GM21515 (cell line): ENCODE measurements around the gene LIAS.

Experiments
- ATAC-seq: cut with Tn5 transposase; IDR thresholded peaks from one replicate; pipeline ENCODE4 v1.9.1; 2021; ENCODE audit not compliant: unreplicated experiment

The LIAS gene

DNA sequence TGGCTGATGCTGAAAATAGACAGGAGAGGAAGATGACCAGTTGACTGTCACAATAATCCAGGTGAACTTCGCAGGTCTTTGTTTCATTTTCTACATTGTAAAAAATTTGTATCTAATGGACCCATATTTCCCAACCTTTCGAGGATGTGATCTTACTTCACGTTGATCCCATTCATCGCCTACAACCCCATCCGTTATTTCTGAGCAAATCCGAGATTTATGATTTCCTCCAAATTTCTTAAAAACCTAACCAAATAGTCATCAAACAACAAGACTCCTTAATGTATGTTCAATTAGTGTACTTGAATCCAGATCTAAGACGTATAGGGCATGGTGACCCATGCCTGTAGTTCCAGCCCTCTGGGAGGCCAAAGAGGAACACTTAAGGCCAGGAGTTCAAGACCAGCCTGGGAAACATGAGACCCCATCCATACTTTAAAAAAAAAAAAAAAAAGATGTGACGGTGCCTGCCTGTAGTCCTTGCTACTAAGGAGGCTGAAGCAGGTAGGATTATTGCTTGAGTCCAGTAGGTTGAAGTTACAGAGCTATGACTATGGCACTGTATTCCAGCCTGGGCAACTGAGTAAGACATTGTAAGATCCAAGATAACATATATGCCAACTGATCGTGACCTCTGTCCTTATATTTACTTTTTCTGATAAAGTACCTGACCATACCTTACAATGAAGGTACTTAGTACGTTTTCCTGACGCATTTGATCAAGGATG lies 5.8 kb upstream of the LIAS start:
- no peak for ATAC-seq

DNA sequence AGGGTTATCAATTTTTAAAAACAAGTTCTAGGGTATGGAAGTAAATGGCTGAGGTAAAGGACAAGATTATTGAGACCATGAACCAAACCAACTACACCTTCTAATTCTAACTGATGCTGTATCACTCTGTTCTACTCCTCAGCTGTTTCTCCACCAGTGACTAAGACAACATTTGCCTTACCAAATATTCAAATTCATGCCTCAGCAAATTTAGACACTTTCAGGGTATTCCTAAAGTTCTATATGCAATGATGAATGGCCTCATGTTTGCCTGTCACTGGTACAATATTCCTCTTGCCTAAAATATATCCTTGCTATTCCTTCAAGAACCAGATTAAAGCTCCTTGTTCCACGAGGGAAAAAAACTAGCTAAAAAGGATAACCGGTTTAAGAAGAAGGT lies 5.1 kb upstream of the LIAS start:
- no peak for ATAC-seq

DNA sequence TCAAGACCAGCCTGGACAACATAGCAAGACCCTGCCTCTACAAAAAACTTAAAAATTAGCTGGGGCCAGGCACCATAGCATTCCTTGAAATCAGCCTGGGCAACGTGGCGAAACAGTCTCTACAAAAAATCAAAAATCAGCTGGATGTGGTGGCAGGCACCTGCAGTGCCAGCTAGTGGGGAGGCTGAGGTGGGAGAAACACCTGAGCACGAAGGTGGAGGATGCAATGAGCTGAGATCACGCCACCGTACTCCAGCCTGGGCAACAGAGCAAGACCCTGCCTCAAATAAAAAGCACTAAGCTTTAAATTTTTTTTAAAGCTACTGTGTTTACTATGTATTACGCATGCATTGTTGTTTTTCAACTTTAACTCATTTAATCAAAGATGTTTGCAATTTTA lies 3.4 kb upstream of the LIAS start:
- no peak for ATAC-seq

DNA sequence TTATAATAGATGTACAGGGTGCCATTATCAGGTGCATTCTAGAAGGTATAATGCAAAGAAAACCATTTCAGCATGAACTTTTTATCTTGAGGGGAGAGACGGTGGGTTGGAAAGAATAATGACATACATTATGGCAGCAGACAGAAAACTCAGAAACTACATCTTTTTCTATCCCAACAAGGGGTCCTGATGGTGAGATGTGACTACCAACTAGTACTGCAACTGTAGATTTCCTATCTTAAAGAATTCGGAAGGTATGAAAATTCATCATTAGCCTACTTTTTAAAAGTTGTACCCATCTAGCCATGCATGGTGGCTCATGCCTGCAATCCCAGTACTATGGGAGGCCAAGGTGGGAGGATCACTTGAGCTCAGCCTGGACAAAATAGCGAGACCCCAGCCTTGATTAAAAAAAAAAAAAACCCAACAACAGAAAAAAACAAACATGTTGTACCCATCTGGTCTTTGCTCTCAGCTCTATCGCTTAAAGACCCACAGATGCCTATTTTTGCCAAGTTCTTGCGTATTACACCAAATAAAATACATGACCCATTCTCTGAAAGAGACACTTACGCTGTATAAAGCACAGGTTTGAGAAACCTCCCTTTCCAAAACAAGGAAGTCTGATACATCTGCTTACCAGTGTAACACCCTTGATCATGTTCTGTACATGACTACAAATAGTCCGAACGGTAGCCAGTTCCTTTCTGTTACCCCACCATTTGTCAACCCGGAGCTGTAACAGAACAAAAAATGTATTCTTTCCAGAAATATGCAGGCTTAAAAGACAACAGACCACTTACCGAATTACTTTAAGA lies 1.7 kb upstream of the LIAS start:
- ATAC-seq = no peak

DNA sequence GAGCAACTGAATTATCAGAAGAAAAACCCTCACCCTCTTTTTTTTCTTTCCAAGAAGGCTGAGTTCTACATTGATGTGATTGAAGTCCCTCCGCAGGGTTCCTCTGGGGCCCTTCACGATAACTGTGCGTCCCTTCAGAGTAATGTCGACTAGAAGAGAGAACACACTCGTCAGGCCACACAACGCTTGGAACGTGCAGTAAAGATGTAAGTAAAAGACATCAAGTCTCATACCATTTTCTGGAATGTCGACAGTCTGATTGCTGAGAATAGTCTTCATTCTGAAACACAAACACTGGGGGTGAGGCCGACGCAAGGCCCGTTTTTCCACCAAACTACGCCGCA lies 723 bp upstream of the LIAS start:
- ATAC-seq = peak; percentile 1

- ATAC-seq = no peak
Measured at GRCh38 chr4:39464886-39465501, 6.1 kb downstream of the LIAS start.

DNA sequence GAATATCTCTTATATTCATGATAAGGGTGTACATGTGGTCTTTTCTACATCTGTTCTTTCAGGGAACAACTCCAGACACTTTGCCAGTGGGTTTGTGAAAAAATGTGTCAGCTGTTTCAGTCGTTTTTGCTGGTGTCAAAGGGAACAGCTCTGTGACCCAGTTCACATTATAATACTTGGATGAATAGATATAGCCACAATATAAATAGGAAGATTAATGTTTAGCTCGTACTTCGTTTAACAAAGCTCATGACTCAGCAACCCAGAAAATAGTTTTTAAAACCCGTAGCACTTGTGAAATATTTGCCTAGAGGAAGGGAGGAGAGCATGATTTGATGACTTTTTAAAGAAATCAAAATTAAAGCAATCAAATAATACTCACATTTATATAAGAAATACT lies 7.9 kb downstream of the LIAS start:
- ATAC-seq = no peak

GRCh38 chr4:39467464-39467863 lies 8.6 kb downstream of the LIAS start:
- no peak for ATAC-seq

GRCh38 chr4:39469429-39470077 lies 10.7 kb downstream of the LIAS start:
- ATAC-seq = peak; percentile 75

DNA sequence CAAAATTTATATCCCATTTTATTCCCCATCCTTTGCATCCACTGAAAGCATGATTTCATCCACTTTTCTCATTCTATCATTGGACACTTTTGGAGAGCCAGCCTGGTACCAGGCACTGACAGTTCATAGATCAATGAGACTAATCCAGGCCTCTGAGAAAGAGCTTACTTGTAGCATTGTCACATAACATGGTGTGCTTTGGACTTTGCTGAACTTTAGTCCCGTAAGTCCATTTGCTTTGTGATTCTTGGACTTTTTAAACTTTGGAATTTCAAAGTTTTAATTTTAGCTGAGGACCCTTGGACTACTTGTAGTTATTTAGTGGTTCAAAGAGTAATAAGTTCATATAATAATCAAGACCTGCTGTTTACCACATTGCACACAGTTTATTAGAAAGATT lies 11.5 kb downstream of the LIAS start:
- no peak for ATAC-seq

- ATAC-seq = no peak
Measured at GRCh38 chr4:39472396-39472795, 13.5 kb downstream of the LIAS start.

- ATAC-seq = no peak
Measured at GRCh38 chr4:39476187-39476895, 17.5 kb downstream of the LIAS start.

DNA sequence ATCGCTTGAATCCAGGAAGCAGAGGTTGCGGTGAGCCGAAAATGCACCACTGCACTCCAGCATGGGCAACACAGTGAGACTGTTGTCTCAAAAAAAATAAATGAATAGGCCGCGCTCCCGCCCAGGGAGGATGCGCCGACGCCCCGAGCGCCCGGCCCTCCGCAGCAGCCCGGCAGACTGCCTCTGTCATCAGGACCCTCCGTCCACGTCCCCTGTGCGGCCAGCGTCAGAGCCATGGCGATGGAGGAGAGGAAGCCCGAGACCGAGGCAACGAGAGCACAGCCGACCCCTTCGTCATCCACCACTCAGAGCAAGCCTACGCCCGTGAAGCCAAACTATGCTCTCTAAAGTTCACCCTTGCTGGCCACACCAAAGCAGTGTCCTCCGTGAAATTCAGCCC lies 21.4 kb downstream of the LIAS start:
- ATAC-seq = no peak

GRCh38 chr4:39480902-39481695 lies 22.2 kb downstream of the LIAS start:
- no peak for ATAC-seq

DNA sequence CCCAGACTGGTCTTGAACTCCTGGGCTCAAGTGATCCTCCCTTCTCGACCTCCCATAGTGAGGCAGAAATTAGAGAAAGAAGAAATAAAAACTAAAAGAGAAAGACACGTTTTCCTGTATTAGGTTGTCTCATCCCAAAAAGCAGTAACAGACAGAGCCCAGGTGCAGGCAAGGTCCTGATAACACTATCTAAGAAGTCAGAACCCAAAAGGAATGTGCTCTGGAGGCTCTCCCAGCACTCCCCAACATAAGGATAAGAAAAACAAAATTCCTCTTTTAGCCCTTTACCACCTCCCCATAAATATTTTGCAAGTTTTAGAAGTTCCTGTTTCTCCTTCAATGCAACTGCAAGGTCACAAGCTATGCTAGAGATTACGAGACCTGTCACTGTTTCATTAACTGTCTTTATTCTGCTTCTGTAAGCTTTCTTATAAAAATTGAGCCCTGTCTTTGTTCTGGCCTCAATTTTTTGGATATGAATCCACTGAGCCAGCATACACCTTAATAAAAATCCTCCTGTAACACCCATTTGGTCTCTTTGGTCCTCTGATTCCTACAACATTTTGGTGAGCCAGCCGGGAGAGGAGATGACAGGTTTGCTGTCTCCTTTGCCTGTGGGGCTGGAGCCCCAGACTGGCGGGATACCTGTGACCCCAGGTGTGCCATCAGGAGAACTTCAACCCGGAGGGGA lies 25.9 kb downstream of the LIAS start:
- ATAC-seq = no peak

- ATAC-seq = no peak
Measured at GRCh38 chr4:39486221-39486804, 27.5 kb downstream of the LIAS start.

DNA sequence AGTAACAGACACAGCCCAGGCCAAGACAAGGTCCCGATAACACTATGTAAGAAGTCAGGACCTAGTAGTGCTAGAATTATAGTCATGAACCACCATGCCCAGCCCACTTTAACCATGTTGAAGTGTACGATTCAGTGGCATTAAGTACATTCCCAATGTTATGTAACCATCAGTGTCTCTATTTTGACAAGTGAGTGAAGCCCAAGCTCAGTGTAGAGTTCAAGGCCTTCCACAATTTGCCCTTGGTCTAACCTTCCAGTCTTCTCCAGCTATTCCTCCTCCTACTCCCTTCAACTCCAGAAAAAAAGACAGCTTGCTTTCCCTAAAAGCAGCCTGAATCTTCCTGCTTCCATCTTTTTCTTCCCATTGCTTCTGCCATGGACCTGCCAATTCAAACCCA lies 31.5 kb downstream of the LIAS start:
- no peak for ATAC-seq

DNA sequence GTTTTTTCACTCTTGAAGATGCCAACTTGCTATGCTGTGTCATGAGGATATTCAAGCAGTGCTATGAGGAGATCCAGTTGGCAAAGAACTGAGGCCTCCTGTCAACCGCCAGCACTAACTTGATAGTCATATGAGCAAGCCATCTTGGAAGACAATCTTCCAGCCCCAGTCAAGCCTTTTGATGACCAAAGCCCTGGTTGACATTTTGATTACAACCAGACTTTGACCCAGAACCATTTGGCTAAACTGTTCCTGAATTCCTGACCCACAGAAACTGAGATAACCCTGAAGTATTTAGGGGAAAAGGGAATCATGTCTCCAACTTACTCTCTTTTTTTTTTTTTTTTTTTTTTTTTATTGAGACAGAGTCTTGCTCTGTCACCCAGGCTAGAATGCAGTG lies 35.5 kb downstream of the LIAS start:
- no peak for ATAC-seq

DNA sequence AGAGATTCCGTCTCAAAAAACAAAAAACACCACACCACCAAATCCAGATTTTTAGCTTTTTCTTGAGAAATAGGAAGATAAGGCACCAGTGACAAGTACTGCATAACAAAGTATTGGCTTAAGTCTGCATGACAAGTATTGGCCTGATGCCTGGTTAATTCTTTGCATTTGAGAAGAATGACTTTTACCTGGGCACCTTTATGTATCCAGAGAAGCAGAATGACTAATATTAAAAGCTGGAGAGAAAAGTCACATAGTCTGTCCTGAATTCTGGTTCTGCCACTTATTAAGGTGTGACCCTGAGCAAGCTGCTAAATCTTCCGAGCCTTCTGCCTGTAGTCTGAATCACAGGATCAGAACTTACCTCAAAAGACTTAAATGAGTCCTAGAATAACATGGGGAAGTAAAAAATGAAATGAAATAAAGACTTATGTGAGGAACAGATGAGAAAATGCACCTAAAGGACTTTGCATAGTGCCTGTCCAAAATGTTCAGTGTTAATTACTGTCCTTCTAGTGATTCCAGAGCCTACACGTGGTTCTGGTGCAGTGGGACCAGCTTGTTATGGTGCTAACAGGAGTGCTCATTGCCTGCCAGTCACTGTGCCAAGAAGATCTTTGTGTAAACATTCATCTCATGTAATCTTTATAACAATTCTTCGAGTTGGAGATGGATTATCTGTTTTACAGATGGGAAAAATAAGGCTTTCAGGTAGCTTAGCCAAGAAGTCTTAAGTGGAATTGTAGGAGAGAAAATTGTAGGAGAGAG lies 36.8 kb downstream of the LIAS start:
- ATAC-seq = no peak
